ENCODE results near the gene C1QL4.
"Not testable (repeated sequence)": the region's sequence is repeated elsewhere in the genome, so short reads cannot be mapped to it uniquely, and the experiment has no call there.

C1QL4 gene

GRCh38 chr12:49347311-49348193 lies 10.6 kb upstream of the C1QL4 start:
- DNase-seq = peak; percentile 83

GRCh38 chr12:49346659-49347310 lies 9.8 kb upstream of the C1QL4 start, which contains the start of gene DNAJC22:
Gene DNAJC22, plus strand, starts transcription at chr12:49346888. Its CDS starts 1,985 bp downstream, at chr12:49348873.
- DNase-seq = peak; percentile 77

DNA sequence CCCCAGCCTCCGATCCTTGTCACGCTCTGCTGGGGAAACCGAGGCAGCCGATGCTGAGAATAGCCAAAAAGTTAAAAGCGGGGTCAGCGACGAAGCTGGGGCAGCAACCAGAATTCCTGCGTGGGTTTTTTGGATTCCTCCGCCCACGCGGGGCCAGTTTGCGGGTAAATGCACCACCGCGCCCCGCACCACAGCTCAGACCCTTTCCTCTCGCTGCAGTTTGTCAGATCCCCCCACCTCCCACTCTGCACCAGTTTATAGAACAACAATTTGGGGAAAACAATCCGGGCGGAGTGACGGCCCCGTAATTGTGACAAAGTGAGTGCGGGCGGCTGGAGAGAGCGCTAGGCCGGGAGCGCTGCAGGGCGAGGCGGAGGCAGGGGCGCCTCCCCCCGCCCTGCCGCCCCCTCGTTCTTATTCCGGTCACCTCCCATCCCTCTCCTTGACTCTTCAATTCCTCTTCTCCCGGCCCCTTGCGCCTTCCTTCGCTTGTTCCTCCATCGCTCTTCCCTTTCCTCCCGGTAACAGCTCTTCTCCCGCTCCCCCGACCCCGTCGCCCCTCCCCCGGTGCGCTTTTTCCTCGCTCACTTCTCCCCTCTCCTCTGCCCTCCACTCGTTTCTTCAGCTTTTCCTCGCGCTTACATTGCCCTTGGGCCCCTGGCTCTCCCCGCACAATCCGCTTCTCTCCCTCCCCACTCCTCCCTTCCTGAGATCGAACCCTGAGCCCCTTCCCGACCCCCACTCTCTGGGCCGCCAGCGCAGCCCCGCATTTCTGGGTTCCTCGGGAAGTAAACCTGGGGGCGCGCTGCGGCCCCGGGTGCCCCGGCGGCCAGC lies 9.1 kb upstream of the C1QL4 start:
- DNase-seq = no peak

DNA sequence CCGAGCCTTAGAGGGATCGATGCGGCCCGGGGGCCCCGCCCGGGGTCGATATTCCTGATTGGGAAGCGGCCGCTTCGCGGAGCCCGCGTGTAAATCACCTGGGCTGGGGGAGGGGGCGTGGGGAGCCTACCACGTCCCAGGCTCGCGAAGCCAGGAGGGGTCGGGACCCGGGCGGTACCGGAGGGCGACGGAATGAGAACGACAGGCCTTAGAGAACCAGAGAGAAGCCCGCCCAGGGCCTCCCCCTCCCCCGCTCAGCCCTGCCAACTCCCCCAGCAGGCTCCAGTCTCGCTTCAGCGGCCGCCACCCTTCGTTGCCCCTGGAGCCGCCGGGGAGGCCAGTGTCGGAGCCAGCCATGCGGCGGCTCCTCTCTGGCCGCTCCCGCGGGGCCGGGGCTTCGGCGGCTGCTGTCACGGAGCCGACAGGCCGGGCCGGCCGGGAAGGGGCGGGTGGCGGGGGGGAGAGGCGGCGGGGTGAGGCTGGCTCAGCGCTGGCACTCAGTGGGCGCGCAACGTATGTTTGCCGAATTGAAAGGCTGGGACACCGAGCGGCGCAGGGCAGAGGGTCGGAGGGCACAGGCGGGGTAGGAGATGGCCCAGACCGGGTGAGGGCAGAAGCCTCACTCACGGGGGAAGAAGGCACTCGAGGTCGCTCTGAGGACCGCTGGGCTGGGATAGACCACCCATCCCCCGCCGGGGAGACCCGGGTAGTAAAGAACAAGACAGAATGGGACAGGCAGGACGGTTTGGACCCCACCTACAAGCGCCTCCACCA lies 8.2 kb upstream of the C1QL4 start:
- peak; percentile 42 for DNase-seq

GRCh38 chr12:49344486-49345050 lies 7.6 kb upstream of the C1QL4 start:
- DNase-seq = no peak

DNA sequence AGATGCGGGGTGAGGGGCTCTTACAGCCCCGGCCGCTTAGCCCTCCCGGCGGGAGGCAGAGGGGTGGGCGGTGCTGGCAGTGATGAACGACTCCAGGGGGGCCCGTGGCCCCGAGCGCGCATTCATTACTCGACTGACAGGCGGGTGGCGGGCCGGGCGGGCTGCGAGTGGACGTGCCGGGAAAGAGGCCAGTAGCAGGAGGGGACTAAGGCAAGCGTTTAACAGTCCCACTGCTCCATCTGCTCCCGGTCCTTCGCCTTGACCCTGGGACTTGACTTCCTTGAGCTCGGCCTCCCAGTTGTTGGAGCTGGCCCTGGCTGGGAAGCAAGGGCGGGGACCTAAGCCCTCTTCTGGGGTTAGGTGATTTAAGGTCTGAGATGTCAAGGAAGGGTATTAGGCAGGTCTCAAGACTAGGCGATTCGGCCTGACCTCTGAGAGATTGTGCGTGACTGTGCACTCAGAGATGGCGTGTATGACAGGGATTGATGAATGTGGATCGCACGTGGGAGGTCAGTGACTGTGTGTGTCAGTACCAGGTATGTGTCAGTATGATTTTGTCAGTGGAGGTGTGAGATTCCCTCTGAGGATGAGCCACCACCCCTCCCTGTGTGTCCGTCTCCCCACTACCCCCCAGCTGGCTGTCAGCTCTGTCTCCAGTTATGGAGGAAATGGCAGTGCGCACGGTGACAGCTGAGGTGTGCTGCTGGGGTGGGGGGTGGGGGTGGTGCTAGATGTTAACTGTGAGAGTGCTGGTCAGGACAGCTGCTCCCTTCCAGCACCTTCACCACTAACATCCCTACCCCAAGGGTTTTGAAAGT lies 6.1 kb upstream of the C1QL4 start:
- peak; percentile 59 for DNase-seq

DNA sequence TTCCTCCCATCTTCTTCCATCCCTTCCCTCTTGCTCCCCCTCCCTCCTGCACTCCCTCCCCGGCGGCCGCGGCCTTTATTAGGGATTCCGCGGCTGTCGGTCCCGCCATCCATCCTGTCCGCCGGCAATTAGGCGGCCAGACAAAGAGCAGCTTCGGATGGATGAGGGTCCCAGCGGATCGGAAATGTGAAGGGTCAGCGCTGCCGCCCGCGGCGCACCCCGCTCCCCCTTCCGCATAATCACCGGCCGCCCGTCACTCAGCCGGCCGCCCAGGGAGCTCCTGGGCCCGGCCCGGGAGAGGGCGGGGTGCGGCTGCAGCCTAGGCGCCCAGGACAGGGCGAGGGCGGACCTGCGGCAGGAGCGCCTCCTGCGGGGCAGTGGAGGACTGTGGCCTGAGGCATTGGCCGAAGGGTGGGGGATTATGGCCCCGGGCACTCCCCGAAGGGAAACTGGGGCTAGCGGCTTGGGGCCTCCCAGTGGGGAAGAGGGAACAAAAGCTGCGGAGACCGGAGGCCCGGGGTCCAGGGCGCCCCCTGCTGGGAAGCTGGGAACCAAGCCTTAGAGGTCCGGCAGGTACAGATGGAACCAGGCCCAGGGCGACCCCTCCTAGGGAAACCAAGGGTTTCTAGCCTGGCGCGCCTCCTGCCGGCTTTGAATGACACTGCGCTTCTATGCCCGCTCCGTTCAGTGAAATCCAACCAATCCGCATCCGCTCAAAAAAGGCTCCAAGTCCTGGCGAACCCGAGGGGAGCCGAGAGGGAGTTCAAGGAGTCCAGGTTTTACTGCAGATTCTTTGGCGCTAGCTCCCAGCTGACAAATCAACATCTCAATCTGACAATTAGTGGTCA lies 5.3 kb upstream of the C1QL4 start:
- peak; percentile 86 for DNase-seq

- DNase-seq = no peak
Observed at GRCh38 chr12:49341777-49342065, 4.7 kb upstream of the C1QL4 start.

DNA sequence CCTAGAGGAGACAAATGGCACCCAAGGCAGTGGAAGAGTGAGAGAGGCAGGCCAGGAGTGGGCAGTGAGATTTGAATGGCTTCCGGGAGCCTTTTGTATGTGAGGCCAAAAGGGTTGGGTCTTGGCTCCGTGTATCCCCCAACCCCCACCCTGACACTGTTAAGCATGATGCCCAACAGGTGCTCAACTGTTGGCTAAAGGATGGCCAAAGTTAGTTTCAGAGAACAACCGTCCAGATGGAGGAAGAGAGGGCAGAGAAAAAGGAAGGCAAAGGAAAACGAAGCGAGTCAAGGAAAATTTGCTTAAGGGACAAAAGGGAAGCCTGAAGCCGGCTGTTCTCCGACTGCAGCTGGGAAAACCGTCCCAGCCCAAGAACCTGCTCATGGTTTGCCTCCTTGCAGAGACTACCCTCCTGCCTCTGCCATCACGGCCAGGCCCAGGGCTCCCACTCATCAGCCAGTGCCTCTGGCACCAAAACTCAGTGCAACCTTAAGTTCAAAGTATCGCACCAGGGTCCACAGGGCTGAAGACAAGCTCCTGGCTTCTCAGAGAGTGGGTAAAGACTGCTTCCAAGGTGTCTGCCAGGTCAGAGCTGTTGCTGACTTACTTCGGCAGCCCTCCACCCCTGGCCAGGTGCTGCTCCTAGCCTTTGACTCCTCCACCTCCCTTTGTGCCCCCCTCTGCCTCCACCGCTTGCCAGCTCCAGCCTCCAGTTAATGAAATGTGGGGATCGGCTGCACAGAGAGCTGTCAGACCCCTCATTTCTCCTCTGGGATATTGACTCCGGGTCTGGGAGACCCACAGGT lies 4.2 kb upstream of the C1QL4 start:
- no peak for DNase-seq

DNA sequence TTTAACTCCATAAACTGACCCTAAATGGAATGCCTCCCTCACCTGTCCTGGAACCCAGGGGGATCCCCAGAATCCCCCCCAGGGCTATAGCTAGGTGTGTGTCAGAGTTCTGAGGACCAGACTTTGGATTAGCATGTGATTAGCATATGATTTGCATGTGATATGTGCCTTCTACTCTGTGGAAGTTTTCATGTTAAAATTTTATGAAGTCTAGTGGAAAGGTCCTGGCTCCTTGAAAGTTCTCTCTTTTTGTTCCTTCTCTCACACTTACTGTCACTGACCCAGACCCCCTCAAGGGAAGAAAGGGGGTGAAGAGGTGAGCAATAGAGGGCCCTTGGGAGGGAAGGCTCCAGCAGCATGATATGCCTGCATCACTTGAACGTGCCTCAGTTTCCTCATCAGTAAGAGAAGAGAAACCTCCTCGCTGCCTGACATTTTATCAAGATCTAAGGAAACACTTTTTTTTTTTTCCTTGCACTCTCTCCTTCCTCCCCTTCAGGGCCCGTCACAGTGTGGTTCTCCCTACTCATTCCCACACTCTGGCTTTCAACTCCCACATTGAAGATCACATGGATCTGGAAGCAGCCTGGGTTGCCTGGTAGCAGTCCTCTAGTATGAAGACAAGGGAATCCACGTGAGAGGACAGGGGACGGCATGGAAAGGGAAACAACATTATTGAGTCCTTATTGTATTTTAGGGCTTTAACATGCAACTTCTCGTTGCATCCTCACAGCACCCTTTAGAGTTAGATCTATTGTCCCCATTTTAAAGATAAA lies 3.3 kb upstream of the C1QL4 start:
- no peak for DNase-seq

DNA sequence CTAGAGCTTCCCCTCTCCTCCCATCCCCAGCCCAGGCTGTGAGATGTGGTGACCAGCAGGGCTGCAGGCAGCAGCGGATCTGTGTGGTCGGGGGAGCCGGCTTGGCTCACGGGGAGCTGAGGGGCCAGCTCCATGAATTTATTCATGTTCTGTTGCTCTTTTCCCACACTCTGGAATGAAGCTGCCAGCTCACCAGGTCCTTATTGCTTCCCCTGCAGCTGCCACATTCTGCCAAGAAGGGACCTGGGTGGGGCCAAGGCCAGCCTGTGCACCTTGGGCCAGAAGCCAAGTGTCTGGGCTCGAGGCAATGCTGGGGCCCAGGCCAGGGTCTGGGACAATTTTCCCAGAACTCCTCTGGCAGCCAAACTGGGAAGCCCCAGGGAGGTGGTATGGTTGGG lies 2.5 kb upstream of the C1QL4 start:
- no peak for DNase-seq

- DNase-seq = no peak
Observed at GRCh38 chr12:49338830-49339463, 2.0 kb upstream of the C1QL4 start.

- DNase-seq = no peak
Observed at GRCh38 chr12:49335955-49336644, 888 bp downstream of the C1QL4 start.

DNA sequence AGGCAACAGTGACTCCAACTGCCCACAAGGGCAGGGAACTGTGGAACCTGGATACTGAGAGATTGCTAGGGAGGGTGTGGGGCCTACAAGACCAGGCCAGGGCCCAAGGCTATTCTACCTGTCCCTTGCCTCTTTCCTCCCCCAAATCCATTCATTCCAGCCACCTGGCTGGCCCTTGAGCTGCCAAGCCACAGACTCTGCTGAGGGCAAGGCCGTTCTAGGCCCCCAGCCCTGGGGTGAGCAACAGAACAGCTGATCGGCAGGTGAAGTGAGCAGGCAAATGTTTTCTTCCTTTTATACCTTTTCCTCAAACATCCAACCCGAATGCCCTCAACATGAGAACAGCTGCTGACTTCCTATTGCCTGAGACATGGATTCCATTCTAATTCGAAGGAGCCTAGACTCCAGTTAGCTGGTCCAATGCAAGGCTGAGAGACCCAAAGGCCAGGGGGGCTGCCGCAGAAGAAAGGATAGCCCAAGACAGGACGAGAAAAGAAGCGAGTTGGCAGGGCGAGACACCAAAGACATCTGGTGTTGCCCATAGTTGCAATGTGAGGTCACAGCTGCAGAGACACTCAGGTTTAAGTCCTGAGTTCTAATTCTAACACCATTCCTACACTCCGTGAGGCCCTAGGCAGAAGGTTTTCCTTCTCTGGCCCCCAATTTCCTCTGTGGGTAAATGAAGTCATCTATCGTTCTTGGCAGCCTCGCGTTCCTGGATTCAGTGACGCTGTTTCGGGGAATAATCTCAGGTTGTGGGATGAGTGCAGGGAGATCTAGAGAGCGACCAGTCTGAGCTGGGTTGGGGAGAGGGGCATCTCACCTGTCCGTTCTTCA lies 1.7 kb downstream of the C1QL4 start:
- DNase-seq = no peak

DNA sequence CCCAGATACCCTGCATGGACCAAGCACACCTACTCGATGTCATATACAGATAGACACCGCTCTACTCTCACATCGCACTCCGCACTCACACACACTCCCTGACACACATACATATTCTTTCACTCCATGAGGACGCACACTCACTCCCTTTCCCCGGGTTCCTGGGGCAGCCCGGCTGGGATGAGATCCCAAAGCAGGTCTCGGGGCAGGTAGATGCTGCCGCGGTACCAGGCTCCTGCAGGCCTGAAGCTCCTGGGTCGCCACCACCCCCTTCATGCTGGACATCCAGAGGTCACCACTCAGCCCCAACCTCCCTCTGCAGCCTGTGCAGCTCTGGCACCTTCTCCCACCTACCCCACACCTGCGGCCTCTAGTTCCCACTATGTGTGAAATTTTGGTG lies 2.3 kb downstream of the C1QL4 start:
- no peak for DNase-seq

- DNase-seq = no peak
Observed at GRCh38 chr12:49334226-49334625, 2.8 kb downstream of the C1QL4 start.

DNA sequence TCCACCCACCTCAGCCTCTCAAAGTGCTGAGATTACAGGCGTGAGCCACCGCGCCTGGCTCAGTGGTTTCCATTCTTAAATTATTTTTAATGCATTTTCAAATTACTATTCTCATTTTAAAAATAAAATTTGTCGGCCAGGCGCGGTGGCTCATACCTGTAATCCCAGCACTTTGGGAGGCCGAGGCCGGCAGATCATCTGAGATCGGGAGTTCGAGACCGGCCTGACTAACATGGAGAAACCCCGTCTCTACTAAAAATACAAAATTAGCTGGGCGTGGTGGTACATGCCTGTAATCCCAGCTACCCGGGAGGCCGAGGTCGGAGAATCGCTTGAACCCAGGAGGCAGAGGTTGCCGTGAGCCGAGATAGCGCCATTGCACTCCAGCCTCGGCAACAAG lies 3.2 kb downstream of the C1QL4 start:
- not testable (repeated sequence) for DNase-seq
